Thymus (tissue), 11 donors: Measurements from ENCODE around the gene CWC25. TPM values are rescaled to one million over a fixed set of nuclear protein-coding genes. Genes with fewer than 3 reads are reported as not detected.

ENCODE experiments used
- DNase-seq, 9 donors: peaks; one replicate each; pipeline ENCODE4 v3.0.0-alpha.2; 2013; ENCODE audit warnings: low spot score in 9 of 9, low read depth in 6 of 9, missing footprints in 1 of 9
- H3K27ac ChIP-seq, 2 donors: one replicate each; pipeline ENCODE4 v1.5.1; 2013; ENCODE audit warnings: control low read depth in 1 of 2, low read depth in 1 of 2, low read length in 1 of 2, mild to moderate bottlenecking in 1 of 2, moderate library complexity in 1 of 2
- H3K27me3 ChIP-seq, 2 donors: one replicate each; pipeline ENCODE4 v1.5.1; 2013; ENCODE audit warnings: low read length in 1 of 2; ENCODE audit not compliant: control insufficient read depth in 2 of 2, insufficient read depth in 1 of 2
- H3K36me3 ChIP-seq, 2 donors: one replicate each; pipeline ENCODE4 v1.5.1; 2013; ENCODE audit warnings: low read length in 1 of 2, mild to moderate bottlenecking in 1 of 2, moderate library complexity in 1 of 2; ENCODE audit not compliant: control insufficient read depth in 2 of 2, insufficient read depth in 2 of 2
- H3K4me1 ChIP-seq, 2 donors: one replicate each; pipeline ENCODE4 v1.5.1; 2013; ENCODE audit warnings: low read length in 2 of 2; ENCODE audit not compliant: control insufficient read depth in 2 of 2, insufficient read depth in 2 of 2
- H3K4me3 ChIP-seq, 2 donors: one replicate each; pipeline ENCODE4 v1.5.1; 2013; ENCODE audit warnings: low read length in 2 of 2, control low read depth in 1 of 2, mild to moderate bottlenecking in 1 of 2
- H3K9me3 ChIP-seq, 2 donors: one replicate each; pipeline ENCODE4 v1.5.1; 2013; ENCODE audit warnings: low read length in 1 of 2, mild to moderate bottlenecking in 1 of 2; ENCODE audit not compliant: control insufficient read depth in 2 of 2, insufficient read depth in 1 of 2
- WGBS: extraction: QIAGEN DNeasy Blood & Tissue Kit; methylation state at CpG from one replicate; pipeline ENCODE4 v1.1.7; 2013; 5-methylcytosine and 5-hydroxymethylcytosine counted together
- polyA plus RNA-seq: library from polyadenylated mRNA; stranded (reverse); fragments of 200-250 nt; gene quantifications from one replicate; pipeline ENCODE4 v1.2.3, GENCODE V29; 2013
- total RNA-seq: library from RNA; stranded (reverse); fragments of 120-200 nt; gene quantifications from one replicate; pipeline ENCODE4 v1.2.4, GENCODE V29; 2013
- donor health status: healthy.

The CWC25 gene
- total and polyA plus RNA-seq, 2 donors, result 18.7 to 36.2 TPM

GRCh38 chr17:38751144-38751807 is 73.8 kb downstream of the CWC25 start:
- 4% methylated on average over 10 of the region's 10 CpGs for WGBS
- Histone ChIP-seq H3K9me3 (peaks cover 0 to 13% of the 10 kb centered on the region in 2 donors), H3K27me3 (peaks cover 45 to 58% of the 10 kb centered on the region in 2 donors), H3K4me3 (peak overlapping the region; percentile 74 to 87), H3K4me1 (peaks cover 25 to 68% of the 10 kb centered on the region in 2 donors), H3K36me3 (peaks cover 15 to 21% of the 10 kb centered on the region in 2 donors), H3K27ac (no peak overlapping the region)
- DNase-seq, result peak in 1 of 9 donors; percentile 22

Other genes starting within 250 kb of the CWC25 start
- 0.52 TPM for gene SRCIN1, start 219.4 kb downstream of the CWC25 start, total RNA-seq
- gene SRCIN1, start 219.4 kb downstream of the CWC25 start, polyA plus RNA-seq, result 1.1 TPM
- gene EPOP, start 150.4 kb downstream of the CWC25 start, total RNA-seq, result 2.6 TPM
- gene EPOP, start 150.4 kb downstream of the CWC25 start, polyA plus RNA-seq, result 4.3 TPM
- 37.3 TPM for gene MLLT6, start 120.0 kb downstream of the CWC25 start, total RNA-seq
- 124 TPM for gene MLLT6, start 120.0 kb downstream of the CWC25 start, polyA plus RNA-seq
- gene CISD3, start 95.0 kb downstream of the CWC25 start, total RNA-seq, result 10.3 TPM
- gene CISD3, start 95.0 kb downstream of the CWC25 start, polyA plus RNA-seq, result 22.5 TPM
- gene PCGF2, start 77.0 kb downstream of the CWC25 start, total RNA-seq, result 1.4 TPM
- 12.6 TPM for gene PCGF2, start 77.0 kb downstream of the CWC25 start, polyA plus RNA-seq
- 432 TPM for gene PSMB3, start 72.6 kb downstream of the CWC25 start, total RNA-seq
- gene PSMB3, start 72.6 kb downstream of the CWC25 start, polyA plus RNA-seq, result 206 TPM
- gene PIP4K2B, start 25.8 kb downstream of the CWC25 start, total RNA-seq, result 15.9 TPM
- gene PIP4K2B, start 25.8 kb downstream of the CWC25 start, polyA plus RNA-seq, result 17.8 TPM
- 3,220 TPM for gene RPL23, start 28.4 kb upstream of the CWC25 start, total RNA-seq
- gene RPL23, start 28.4 kb upstream of the CWC25 start, polyA plus RNA-seq, result 4,550 TPM
- 37.0 TPM for gene LASP1, start 44.7 kb upstream of the CWC25 start, total RNA-seq
- 72.5 TPM for gene LASP1, start 44.7 kb upstream of the CWC25 start, polyA plus RNA-seq
- gene FBXO47, start 142.1 kb upstream of the CWC25 start, total RNA-seq, result not detected
- gene FBXO47, start 142.1 kb upstream of the CWC25 start, polyA plus RNA-seq, result not detected